Lower leg skin (tissue), 3 donors: ENCODE data around the gene WDTC1.

Experiments used
- CTCF ChIP-seq, 3 donors: fragments of 450-650 bp; IDR thresholded peaks; one replicate each; pipeline ENCODE4 v1.5.1; 2016; ENCODE audit warnings: antibody characterized with exemption in 3 of 3, mild to moderate bottlenecking in 3 of 3, moderate library complexity in 2 of 3
- POLR2A ChIP-seq, 2 donors: fragments of 450-650 bp; IDR thresholded peaks; one replicate each; pipeline ENCODE4 v1.6.1; 2016 to 2017; ENCODE audit warnings: antibody characterized with exemption in 2 of 2, mild to moderate bottlenecking in 1 of 2, moderate library complexity in 1 of 2

GRCh38 chr1:27302612-27303011, 68.2 kb downstream of the WDTC1 start:
- TF ChIP-seq CTCF (IDR thresholded peaks at IDR 0.05) (no peak), POLR2A (IDR thresholded peaks at IDR 0.05) (no peak)
